PC-9 (cell line): ENCODE data around the gene NCBP2L. TPM values are rescaled to one million over a fixed set of nuclear protein-coding genes. Genes with fewer than 3 reads are reported as not detected.

Experiments
- BruUV-seq: library from RNA; stranded (reverse); fragments of 400-500 nt; replicated peaks from 2 replicates; lab custom pipeline; 2021; lab: Mats Ljungman, UMichigan
- CTCF ChIA-PET: fragments of 300-600 bp; sonication (Branson Sonifier 250); formaldehyde crosslinking; loops from one replicate; lab custom pipeline; 2022; ENCODE audit warnings: antibody characterized with exemption; lab: Charles Lee
- POLR2A ChIA-PET: fragments of 300-600 bp; sonication (Branson Sonifier 250); formaldehyde crosslinking; loops from one replicate; lab custom pipeline; 2022; ENCODE audit warnings: antibody characterized with exemption; ENCODE audit not compliant: unreplicated experiment; lab: Charles Lee
- DNase-seq, 2 experiments: peaks; one replicate each; pipeline versions ENCODE4 v3.0.0 to v3.0.0-alpha.2; 2015 to 2022; ENCODE audit warnings: mixed read lengths in 1 of 2
- H2AFZ ChIP-seq: fragments of 200-600 bp; sonication (generic); 2 replicates; pipeline ENCODE4 v1.8.1; 2017; ENCODE audit warnings: antibody characterized with exemption
- H3F3A ChIP-seq: fragments of 200-600 bp; sonication (generic); 2 replicates; pipeline ENCODE4 v1.8.1; 2017; ENCODE audit warnings: antibody characterized with exemption, mild to moderate bottlenecking, low read depth; ENCODE audit not compliant: insufficient read depth
- H3K27ac ChIP-seq: fragments of 200-600 bp; sonication (generic); 2 replicates; pipeline ENCODE4 v1.6.1; 2016; ENCODE audit warnings: mixed run types
- H3K27me3 ChIP-seq: fragments of 200-600 bp; sonication (generic); 2 replicates; pipeline ENCODE4 v1.6.1; 2016; ENCODE audit warnings: low read depth, mixed run types; ENCODE audit not compliant: insufficient read depth
- H3K36me3 ChIP-seq: fragments of 200-600 bp; sonication (generic); 2 replicates; pipeline ENCODE4 v1.6.1; 2016; ENCODE audit warnings: low read depth, mixed run types
- H3K4me1 ChIP-seq: fragments of 200-600 bp; sonication (generic); replicated peaks from 2 replicates; pipeline ENCODE4 v1.6.1; 2016; ENCODE audit warnings: mixed run types; ENCODE audit not compliant: insufficient read depth
- H3K4me2 ChIP-seq: fragments of 200-600 bp; sonication (generic); 2 replicates; pipeline ENCODE4 v1.6.1; 2017; ENCODE audit warnings: mixed run types
- H3K4me3 ChIP-seq: fragments of 200-600 bp; sonication (generic); 2 replicates; pipeline ENCODE4 v1.6.1; 2016; ENCODE audit warnings: mixed run types
- H3K79me2 ChIP-seq: fragments of 200-600 bp; sonication (generic); 2 replicates; pipeline ENCODE4 v1.6.1; 2017; ENCODE audit warnings: low read depth, mixed run types
- H3K9me2 ChIP-seq: fragments of 200-600 bp; sonication (generic); 2 replicates; pipeline ENCODE4 v1.8.1; 2017; ENCODE audit warnings: mild to moderate bottlenecking; ENCODE audit not compliant: insufficient read depth
- H3K9me3 ChIP-seq: fragments of 200-600 bp; sonication (generic); 2 replicates; pipeline ENCODE4 v1.8.1; 2016; ENCODE audit warnings: low read depth; ENCODE audit not compliant: insufficient read depth
- H4K20me1 ChIP-seq: fragments of 200-600 bp; sonication (generic); 2 replicates; pipeline ENCODE4 v1.8.1; 2017; ENCODE audit not compliant: insufficient read depth
- CTCF ChIP-seq: fragments of 200-600 bp; sonication (generic); conservative IDR thresholded peaks from 2 replicates; pipeline ENCODE4 v1.6.1; 2017; ENCODE audit warnings: mixed run types, antibody characterized with exemption, mild to moderate bottlenecking, moderate library complexity
- EZH2 ChIP-seq: fragments of 200-600 bp; sonication (generic); IDR thresholded peaks from 2 replicates; pipeline ENCODE4 v1.8.0; 2017; ENCODE audit warnings: antibody characterized with exemption, low read depth
- intact Hi-C: fragments of 100-400 bp; cut with micrococcal nuclease; formaldehyde crosslinking; loops from one replicate; pipeline ENCODE4 v1.10.0; 2022; ENCODE audit not compliant: unreplicated experiment
- total RNA-seq: library from RNA; stranded (reverse); gene quantifications from 2 replicates; pipeline ENCODE4 v1.2.3, GENCODE V29; 2021

Gene NCBP2L
- total RNA-seq, 1 experiment from 2014 or later: not detected

- Histone ChIP-seq H3K4me3 (no peak overlapping the region; the same call in 1 of the 2 replicates), H3K27ac (peak overlapping the region; percentile 58; the same call in 1 of the 2 replicates)
Measured at GRCh38 chrX:107741404-107741790, 36.1 kb upstream of the NCBP2L start.

GRCh38 chrX:107742700-107743191 is 34.8 kb upstream of the NCBP2L start:
- H3K4me1 ChIP-seq: peaks cover 37% of the 10 kb centered on the region
- peak overlapping the region; percentile 72 for H3K4me2 ChIP-seq
- H3K79me2 ChIP-seq: no peaks in the 10 kb centered on the region
- H3K9me2 ChIP-seq: no peaks in the 10 kb centered on the region
- intact Hi-C loops: loop anchor here (1.0 kb wide), 1 partner anchor 10 kb away; no protein-coding TSS in a partner anchor
- peak overlapping the region; percentile 58 for H3K27ac ChIP-seq
- H2AFZ ChIP-seq: no peak overlapping the region
- CTCF ChIA-PET: no interaction called here
- no peaks in the 10 kb centered on the region for H3K27me3 ChIP-seq
- BruUV-seq: no TSS peak
- no peaks in the 10 kb centered on the region for H4K20me1 ChIP-seq
- TF ChIP-seq EZH2: no peak
- TF ChIP-seq CTCF: no peak
- no peaks in the 10 kb centered on the region for H3K9me3 ChIP-seq
- DNase-seq: no peak
- peak overlapping the region; percentile 30; the same call in 1 of the 2 replicates for H3K4me3 ChIP-seq
- H3K36me3 ChIP-seq: no peaks in the 10 kb centered on the region
- H3F3A ChIP-seq: peaks cover 8% of the 10 kb centered on the region; the same call in 1 of the 2 replicates
- POLR2A ChIA-PET: no interaction called here

More at GRCh38 chrX:107741404-107741790, 36.1 kb upstream of the NCBP2L start:
- Histone ChIP-seq H2AFZ (no peak overlapping the region), H3F3A (peaks cover 18% of the 10 kb centered on the region; the same call in 1 of the 2 replicates), H3K9me2 (no peaks in the 10 kb centered on the region), H3K79me2 (no peaks in the 10 kb centered on the region), H3K27me3 (no peaks in the 10 kb centered on the region), H3K4me2 (peak overlapping the region; percentile 72; the same call in 1 of the 2 replicates), H3K9me3 (no peaks in the 10 kb centered on the region), H4K20me1 (no peaks in the 10 kb centered on the region), H3K4me1 (peaks cover 38% of the 10 kb centered on the region), H3K36me3 (no peaks in the 10 kb centered on the region)
- DNase-seq: no peak
- CTCF ChIA-PET: interaction anchor here (1.0 kb wide), 1 partner anchor 34 kb away, joined by 5 read pairs; the partner anchor contains the start of gene TSC22D3
- BruUV-seq: no TSS peak
- TF ChIP-seq CTCF: no peak
- TF ChIP-seq EZH2: no peak
- intact Hi-C loops: no loop called here
- POLR2A ChIA-PET: interaction anchor here (0.6 to 0.9 kb wide), 3 partner anchors 10 to 32 kb away, joined by 6 to 20 read pairs (median 8); no protein-coding TSS in a partner anchor

- Histone ChIP-seq H3K4me1 (peaks cover 38% of the 10 kb centered on the region), H3K27me3 (no peaks in the 10 kb centered on the region), H3K4me3 (no peak overlapping the region), H3K27ac (no peak overlapping the region), H3K79me2 (no peaks in the 10 kb centered on the region), H2AFZ (no peak overlapping the region), H3K9me2 (no peaks in the 10 kb centered on the region), H3K36me3 (no peaks in the 10 kb centered on the region), H4K20me1 (no peaks in the 10 kb centered on the region), H3K9me3 (no peaks in the 10 kb centered on the region), H3K4me2 (no peak overlapping the region), H3F3A (peaks cover 13% of the 10 kb centered on the region; the same call in 1 of the 2 replicates)
- no TSS peak for BruUV-seq
- DNase-seq: no peak
- TF ChIP-seq EZH2 (no peak), CTCF (no peak)
- ChIA-PET CTCF (no interaction called here), POLR2A (interaction anchor here (0.7 kb wide), 1 partner anchor 13 kb away, joined by 6 read pairs; no protein-coding TSS in a partner anchor)
- intact Hi-C loops: no loop called here
Measured at GRCh38 chrX:107743995-107744394, 33.5 kb upstream of the NCBP2L start.
